IMR-90 (cell line): Measurements from ENCODE around the gene C2orf68. TPM values are rescaled to one million over a fixed set of nuclear protein-coding genes. Genes with fewer than 3 reads are reported as not detected.

Experiments
- ATAC-seq: fragments of 200-7000 bp; cut with Tn5 transposase; 2 replicates; pipeline ENCODE4 v1.9.1; 2020; ENCODE audit warnings: low read depth, mild to moderate bottlenecking, moderate library complexity
- BruUV-seq: library from RNA; stranded (reverse); fragments of 400-500 nt; replicated peaks from 2 replicates; lab custom pipeline; 2021; lab: Mats Ljungman, UMichigan
- CTCF ChIA-PET: fragments of 300-600 bp; formaldehyde crosslinking; extraction: SDS; loops from one replicate; lab custom pipeline; 2021; ENCODE audit warnings: antibody characterized with exemption; lab: Yijun Ruan, JAX
- POLR2A ChIA-PET: fragments of 300-600 bp; sonication (Branson Sonifier 250); formaldehyde crosslinking; loops from one replicate; lab custom pipeline; 2022; ENCODE audit warnings: antibody characterized with exemption; ENCODE audit not compliant: unreplicated experiment; lab: Charles Lee
- DNase-seq: peaks from one replicate; pipeline ENCODE4 v3.0.0; 2013
- H2AFZ ChIP-seq: replicated peaks from 2 replicates; pipeline ENCODE3; 2013; ENCODE audit warnings: low read length, mild to moderate bottlenecking; ENCODE audit not compliant: poor library complexity
- H2AK5ac ChIP-seq: 2 replicates; pipeline ENCODE4 v1.6.1; 2013; ENCODE audit warnings: low read depth, low read length, inconsistent platforms
- H2AK9ac ChIP-seq: replicated peaks from 2 replicates; pipeline ENCODE3; 2013; ENCODE audit warnings: mild to moderate bottlenecking, low read depth, low read length, moderate library complexity; ENCODE audit not compliant: poor library complexity
- H2BK120ac ChIP-seq: 2 replicates; pipeline ENCODE4 v1.6.1; 2013; ENCODE audit warnings: low read depth, low read length, inconsistent platforms
- H2BK15ac ChIP-seq: 3 replicates; pipeline ENCODE4 v1.6.1; 2013; ENCODE audit warnings: low read depth, low read length, inconsistent platforms
- H2BK20ac ChIP-seq: 2 replicates; pipeline ENCODE4 v1.6.1; 2013; ENCODE audit warnings: low read depth, mild to moderate bottlenecking, inconsistent platforms, low read length, moderate library complexity
- H2BK5ac ChIP-seq: 2 replicates; pipeline ENCODE4 v1.6.1; 2013; ENCODE audit warnings: mild to moderate bottlenecking, low read depth, low read length, inconsistent platforms; ENCODE audit not compliant: poor library complexity, severe bottlenecking
- H3K14ac ChIP-seq: replicated peaks from 2 replicates; pipeline ENCODE4 v1.6.1; 2013; ENCODE audit warnings: low read depth, low read length, inconsistent platforms
- H3K18ac ChIP-seq: 2 replicates; pipeline ENCODE4 v1.6.1; 2013; ENCODE audit warnings: low read depth, low read length, control low read depth
- H3K23ac ChIP-seq: 2 replicates; pipeline ENCODE4 v1.6.1; 2013; ENCODE audit warnings: low read depth, low read length, inconsistent platforms
- H3K27ac ChIP-seq: 2 replicates; pipeline ENCODE4 v1.5.1; 2013; ENCODE audit warnings: mild to moderate bottlenecking, control low read depth, low read length; ENCODE audit not compliant: insufficient read depth
- H3K27me3 ChIP-seq: 2 replicates; pipeline ENCODE4 v1.6.1; 2013; ENCODE audit warnings: low read length; ENCODE audit not compliant: control insufficient read depth, insufficient read depth
- H3K36me3 ChIP-seq: 2 replicates; pipeline ENCODE4 v1.6.1; 2013; ENCODE audit warnings: low read length, mixed read lengths; ENCODE audit not compliant: control insufficient read depth, insufficient read depth
- H3K4ac ChIP-seq: 2 replicates; pipeline ENCODE4 v1.6.1; 2013; ENCODE audit warnings: low read depth, low read length, inconsistent platforms
- H3K4me1 ChIP-seq: 2 replicates; pipeline ENCODE4 v1.6.1; 2013; ENCODE audit warnings: low read length, mixed read lengths; ENCODE audit not compliant: control insufficient read depth, insufficient read depth
- H3K4me2 ChIP-seq: 2 replicates; pipeline ENCODE4 v1.6.1; 2013; ENCODE audit warnings: low read depth, mild to moderate bottlenecking, control low read depth, low read length, moderate library complexity
- H3K4me3 ChIP-seq: 2 replicates; pipeline ENCODE4 v1.5.1; 2013; ENCODE audit warnings: low read depth, mild to moderate bottlenecking, control low read depth, low read length, moderate library complexity; ENCODE audit not compliant: insufficient read depth
- H3K56ac ChIP-seq: 2 replicates; pipeline ENCODE4 v1.6.1; 2013; ENCODE audit warnings: low read length, inconsistent platforms; ENCODE audit not compliant: insufficient read depth; ENCODE audit errors: extremely low read depth
- H3K79me1 ChIP-seq, 2 experiments: 2 replicates each; pipeline ENCODE4 v1.6.1; 2013; ENCODE audit warnings: low read length in 2 of 2, inconsistent platforms in 1 of 2, low read depth in 1 of 2
- H3K9ac ChIP-seq: 2 replicates; pipeline ENCODE4 v1.6.1; 2013; ENCODE audit warnings: low read depth, low read length, control low read depth
- H3K9me1 ChIP-seq: 2 replicates; pipeline ENCODE4 v1.6.1; 2013; ENCODE audit warnings: low read length, inconsistent platforms; ENCODE audit not compliant: insufficient read depth
- H3K9me3 ChIP-seq: 2 replicates; pipeline ENCODE4 v1.6.1; 2013; ENCODE audit warnings: low read length; ENCODE audit not compliant: control insufficient read depth, insufficient read depth
- H4K20me1 ChIP-seq: 2 replicates; pipeline ENCODE4 v1.6.1; 2013; ENCODE audit warnings: low read length, inconsistent platforms; ENCODE audit not compliant: insufficient read depth
- H4K5ac ChIP-seq: 2 replicates; pipeline ENCODE4 v1.6.1; 2013; ENCODE audit warnings: mild to moderate bottlenecking, low read depth, low read length, control low read depth
- H4K8ac ChIP-seq, 2 experiments: 2 replicates each; pipeline ENCODE4 v1.6.1; 2013; ENCODE audit warnings: low read depth in 2 of 2, low read length in 2 of 2, control low read depth in 1 of 2, inconsistent platforms in 1 of 2
- H4K91ac ChIP-seq: 2 replicates; pipeline ENCODE4 v1.6.1; 2013; ENCODE audit warnings: low read depth, low read length, inconsistent platforms; ENCODE audit not compliant: insufficient read depth
- CTCF ChIP-seq: conservative IDR thresholded peaks from 2 replicates; pipeline ENCODE4 v1.5.1; 2012; ENCODE audit warnings: mild to moderate bottlenecking, low read depth, low read length, improper control_type of control experiment
- ELK1 ChIP-seq: fragments of 150-350 bp; IDR thresholded peaks from 2 replicates; pipeline ENCODE4 v1.6.1; 2016; ENCODE audit warnings: low read depth, mild to moderate bottlenecking, low read length, moderate library complexity, borderline replicate concordance
- MXI1 ChIP-seq: IDR thresholded peaks from 2 replicates; pipeline ENCODE4 v1.6.1; 2012; ENCODE audit warnings: low read depth, mild to moderate bottlenecking, low read length, moderate library complexity, borderline replicate concordance
- POLR2A ChIP-seq: IDR thresholded peaks from 2 replicates; pipeline ENCODE4 v1.6.1; 2012; ENCODE audit warnings: mild to moderate bottlenecking, low read depth, low read length
- RFX5 ChIP-seq: IDR thresholded peaks from 2 replicates; pipeline ENCODE4 v1.8.0; 2012; ENCODE audit warnings: low read depth, mild to moderate bottlenecking, low read length, moderate library complexity
- SMC3 ChIP-seq: fragments of 150-350 bp; IDR thresholded peaks from 2 replicates; pipeline ENCODE4 v1.6.1; 2016; ENCODE audit warnings: low read depth, mild to moderate bottlenecking, antibody characterized with exemption, low read length, moderate library complexity
- USF2 ChIP-seq: fragments of 150-350 bp; IDR thresholded peaks from 2 replicates; pipeline ENCODE4 v1.6.1; 2017; ENCODE audit warnings: mild to moderate bottlenecking, antibody characterized with exemption, low read length, low read depth
- WGBS, 2 experiments: methylation state at CpG; one replicate each; pipeline versions ENCODE4 v1.1.5 to v1.1.7; 2013; ENCODE audit warnings: missing lambda C conversion rate in 2 of 2; ENCODE audit not compliant: insufficient read length in 1 of 2; ENCODE audit errors: extremely low coverage in 2 of 2; 5-methylcytosine and 5-hydroxymethylcytosine counted together
- dilution Hi-C: fragments of 300-500 bp; cut with HindIII; formaldehyde crosslinking; loops from one replicate; pipeline ENCODE4 v1.14.3; 2018; ENCODE audit warnings: low sequenced_read_pairs; ENCODE audit not compliant: unreplicated experiment
- in situ Hi-C: fragments of 300-500 bp; cut with MboI; formaldehyde crosslinking; loops from 3 replicates; pipeline ENCODE4 v1.14.3; 2019; ENCODE audit warnings: low sequenced_read_pairs, inconsistent platforms, mixed read lengths
- intact Hi-C: fragments of 100-400 bp; cut with micrococcal nuclease; formaldehyde crosslinking; loops from 2 replicates; pipeline ENCODE4 v1.10.0; 2022
- polyA plus RNA-seq, 3 experiments: library from polyadenylated mRNA; depleted of rRNA; stranded (reverse); fragments of >200 nt; gene quantifications; 2 replicates each; pipeline ENCODE4 v1.2.3, GENCODE V29; 2012; ENCODE audit warnings: low replicate concordance in 1 of 3
- total RNA-seq: library from RNA; depleted of rRNA; stranded (reverse); fragments of >200 nt; gene quantifications from 2 replicates; pipeline ENCODE4 v1.2.3, GENCODE V29; 2012

C2orf68 gene
- total and polyA plus RNA-seq, 2 of the 4 experiments (the other 2 are of a cell fraction), result 6.8 to 10.1 TPM

- Histone ChIP-seq H3K4ac (peak within 1 kb of the TSS; percentile 47), H2BK15ac (no peak within 1 kb of the TSS; the same call in 2 of the 3 replicates), H3K23ac (no peak within 1 kb of the TSS), H3K56ac (no peak within 1 kb of the TSS), H3K4me2 (no peak within 1 kb of the TSS), H3K9ac (no peak within 1 kb of the TSS), H3K14ac (no peak within 1 kb of the TSS), H3K9me1 (0 out of 2 replicates have a peak, but pooled peaks cover 3% of the 10 kb centered on the region), H4K20me1 (no peaks in the 10 kb centered on the region), H2BK120ac (peak within 1 kb of the TSS; percentile 52; the same call in 1 of the 2 replicates), H4K91ac (peak within 1 kb of the TSS; percentile 49; the same call in 1 of the 2 replicates), H3K27ac (peak within 1 kb of the TSS; percentile 68; the same call in 1 of the 2 replicates), H4K5ac (peak within 1 kb of the TSS; percentile 38; the same call in 1 of the 2 replicates), H3K18ac (no peak within 1 kb of the TSS), H4K8ac (peak within 1 kb of the TSS; percentile 65 to 69; a peak in 2 of 4 replicates), H3K27me3 (peaks cover 4% of the 10 kb centered on the region), H2AK9ac (peak within 1 kb of the TSS; percentile 10), H2BK20ac (no peak within 1 kb of the TSS), H3K36me3 (no peaks in the 10 kb centered on the region), H3K4me3 (no peak within 1 kb of the TSS), H2AFZ (peak within 1 kb of the TSS; percentile 79), H3K79me1 (no peaks in the 10 kb centered on the region), H3K9me3 (no peaks in the 10 kb centered on the region), H2AK5ac (no peak within 1 kb of the TSS), H2BK5ac (no peak within 1 kb of the TSS), H3K4me1 (peaks cover 16% of the 10 kb centered on the region; the same call in 1 of the 2 replicates)
- CTCF ChIA-PET, result interaction anchor here (0.5 to 1.1 kb wide), 2 partner anchors 75 to 392 kb away, joined by 3 to 4 read pairs; no protein-coding TSS in a partner anchor
- POLR2A ChIA-PET, result interaction anchor here (0.6 to 1.0 kb wide), 2 partner anchors 10 to 34 kb away, joined by 3 read pairs; partner anchors contain the start of gene C2orf68
- no TSS peak for BruUV-seq
- ATAC-seq, result peak; percentile 43; the same call in 1 of the 2 replicates
- TF ChIP-seq USF2 (no peak), POLR2A (no peak), ELK1 (no peak), CTCF (no peak), MXI1 (no peak), SMC3 (no peak), RFX5 (no peak)
- intact Hi-C loops (no loop called here), dilution Hi-C loops (no loop called here), in situ Hi-C loops (no loop called here)
- 54% methylated on average over 6 of the region's 19 CpGs; no CpG with 5 or more reads in 1 of the 2 experiments for WGBS, 2 experiments
- DNase-seq, result no peak
These were observed 34.3 kb downstream of the C2orf68 start, which contains the start of gene VAMP8 for GRCh38 chr2:85577386-85578242. Gene VAMP8, plus strand, starts transcription at chr2:85577586. Its CDS starts 61 bp downstream, at chr2:85577647.
